GM12872 (cell line): ENCODE measurements around the gene PHKA1.
"Not testable (repeated sequence)": the region's sequence is repeated elsewhere in the genome, so short reads cannot be mapped to it uniquely, and the experiment has no call there.

Source experiments
- TF ChIP-seq, protein P1 (sequence below): IDR thresholded peaks from 3 replicates; pipeline ENCODE4 v1.5.1; 2011; ENCODE audit warnings: low read depth, mild to moderate bottlenecking, low read length, moderate library complexity; ENCODE audit not compliant: insufficient read depth

PHKA1 gene

DNA sequence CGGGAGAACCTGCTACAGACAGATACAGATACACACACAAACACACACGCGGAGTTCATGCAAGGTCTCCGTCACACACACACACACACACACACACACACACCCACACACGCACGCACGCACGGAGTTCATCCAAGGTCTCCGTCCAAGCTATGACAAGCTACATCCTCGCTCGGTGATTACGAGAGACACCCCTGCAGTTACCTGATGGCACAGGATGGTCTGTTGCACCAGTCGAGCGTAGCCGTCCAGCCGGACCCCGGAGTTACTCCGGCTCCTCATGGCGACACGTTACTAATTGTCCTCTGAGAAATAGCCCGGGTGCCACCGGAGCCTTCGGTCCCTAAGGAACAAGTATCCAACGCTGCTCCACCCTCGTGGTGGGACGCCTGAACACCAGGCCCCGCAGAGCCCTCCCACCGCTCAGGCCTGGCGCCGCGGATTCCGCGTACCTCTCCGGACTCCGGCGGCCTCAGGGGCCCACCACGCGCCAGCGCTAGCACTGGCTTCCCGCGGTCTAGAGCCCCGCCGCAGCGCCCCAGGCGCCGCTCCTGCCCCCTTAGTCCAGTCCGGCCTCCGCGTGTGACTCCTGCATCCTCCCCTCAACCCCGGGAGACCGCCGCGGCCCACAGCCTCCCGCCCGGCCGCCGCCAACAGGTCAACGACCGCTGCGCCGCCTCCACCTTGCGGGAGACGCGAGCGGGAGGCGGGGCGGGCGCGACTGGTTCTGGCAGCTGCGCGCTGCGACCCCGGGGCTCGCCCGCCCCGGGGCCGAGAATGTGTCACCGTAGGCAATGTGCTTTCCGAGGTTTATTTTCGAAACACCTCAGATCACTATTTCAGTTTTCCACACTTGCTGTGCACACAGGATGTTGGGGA is at the start of gene PHKA1:
PHKA1 (minus strand) TSS at position 708 of the 879 bp plus-strand sequence; CDS start at position 282, 426 bp downstream.
- TF ChIP-seq, protein P1, sequence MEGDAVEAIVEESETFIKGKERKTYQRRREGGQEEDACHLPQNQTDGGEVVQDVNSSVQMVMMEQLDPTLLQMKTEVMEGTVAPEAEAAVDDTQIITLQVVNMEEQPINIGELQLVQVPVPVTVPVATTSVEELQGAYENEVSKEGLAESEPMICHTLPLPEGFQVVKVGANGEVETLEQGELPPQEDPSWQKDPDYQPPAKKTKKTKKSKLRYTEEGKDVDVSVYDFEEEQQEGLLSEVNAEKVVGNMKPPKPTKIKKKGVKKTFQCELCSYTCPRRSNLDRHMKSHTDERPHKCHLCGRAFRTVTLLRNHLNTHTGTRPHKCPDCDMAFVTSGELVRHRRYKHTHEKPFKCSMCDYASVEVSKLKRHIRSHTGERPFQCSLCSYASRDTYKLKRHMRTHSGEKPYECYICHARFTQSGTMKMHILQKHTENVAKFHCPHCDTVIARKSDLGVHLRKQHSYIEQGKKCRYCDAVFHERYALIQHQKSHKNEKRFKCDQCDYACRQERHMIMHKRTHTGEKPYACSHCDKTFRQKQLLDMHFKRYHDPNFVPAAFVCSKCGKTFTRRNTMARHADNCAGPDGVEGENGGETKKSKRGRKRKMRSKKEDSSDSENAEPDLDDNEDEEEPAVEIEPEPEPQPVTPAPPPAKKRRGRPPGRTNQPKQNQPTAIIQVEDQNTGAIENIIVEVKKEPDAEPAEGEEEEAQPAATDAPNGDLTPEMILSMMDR, result not testable (repeated sequence)

- TF ChIP-seq, protein P1, result no peak
Measured at GRCh38 chrX:72735561-72735960, 21.5 kb upstream of the PHKA1 start.

GRCh38 chrX:72727846-72728245 is 13.7 kb upstream of the PHKA1 start:
- TF ChIP-seq, protein P1, result no peak

GRCh38 chrX:72716766-72717165 is 2.7 kb upstream of the PHKA1 start:
- TF ChIP-seq, protein P1, result no peak

GRCh38 chrX:72715546-72715945 is 1.4 kb upstream of the PHKA1 start:
- TF ChIP-seq, protein P1, result no peak

- TF ChIP-seq, protein P1, result no peak
Measured at GRCh38 chrX:72714478-72714916, 391 bp upstream of the PHKA1 start.

- TF ChIP-seq, protein P1, result no peak
Measured at GRCh38 chrX:72713130-72713529, 976 bp downstream of the PHKA1 start.
